ENCODE results near the gene H2AZ2. TPM values are rescaled to one million over a fixed set of nuclear protein-coding genes. Genes with fewer than 3 reads are reported as not detected.

The H2AZ2 gene
- total and polyA plus RNA-seq, 2 of the 4 experiments (the other 2 are of a cell fraction), result 156 to 162 TPM

GRCh38 chr7:44789990-44790389 lies 57.9 kb downstream of the H2AZ2 start:
- Histone ChIP-seq H3K9ac (ENCODE audit: low read depth, low read length) (no peak overlapping the region), H2BK120ac (ENCODE audit: low read depth, low read length) (no peak overlapping the region), H3K56ac (ENCODE audit: extremely low read depth, insufficient read depth, low read length) (no peak overlapping the region), H2AFZ (replicated peaks; ENCODE audit: low read length, poor library complexity) (no peak overlapping the region), H3K36me3 (ENCODE audit: control insufficient read depth, insufficient read depth, low read length) (no peaks in the 10 kb centered on the region), H2AK9ac (replicated peaks; ENCODE audit: low read depth, low read length, poor library complexity) (no peak overlapping the region), H3K27me3 (ENCODE audit: control insufficient read depth, insufficient read depth, low read length) (no peaks in the 10 kb centered on the region), H4K5ac (ENCODE audit: low read depth, low read length) (no peak overlapping the region), H3K9me3 (ENCODE audit: control insufficient read depth, insufficient read depth, low read length) (no peaks in the 10 kb centered on the region), H4K20me1 (ENCODE audit: insufficient read depth, low read length) (no peaks in the 10 kb centered on the region), H3K4ac (ENCODE audit: low read depth, low read length) (no peak overlapping the region), H4K8ac (ENCODE audit: low read depth in 2 of 2, low read length in 2 of 2) (no peak overlapping the region), H3K4me3 (ENCODE audit: insufficient read depth, low read depth, low read length) (no peak overlapping the region), H3K18ac (ENCODE audit: low read depth, low read length) (no peak overlapping the region), H3K4me1 (ENCODE audit: control insufficient read depth, insufficient read depth, low read length) (peaks cover 5% of the 10 kb centered on the region), H3K14ac (replicated peaks; ENCODE audit: low read depth, low read length) (no peak overlapping the region), H2BK15ac (ENCODE audit: low read depth, low read length) (no peak overlapping the region), H4K91ac (ENCODE audit: insufficient read depth, low read depth, low read length) (no peak overlapping the region), H2BK5ac (ENCODE audit: low read depth, low read length, poor library complexity, severe bottlenecking) (no peak overlapping the region), H3K4me2 (ENCODE audit: low read depth, low read length) (no peak overlapping the region), H3K27ac (ENCODE audit: insufficient read depth, low read length) (no peak overlapping the region), H3K79me1 (ENCODE audit: low read depth in 1 of 2, low read length in 2 of 2) (peaks cover 0 to 3% of the 10 kb centered on the region in 2 experiments; a peak in 1 of 4 replicates), H2BK20ac (ENCODE audit: low read depth, low read length) (no peak overlapping the region), H3K23ac (ENCODE audit: low read depth, low read length) (no peak overlapping the region), H2AK5ac (ENCODE audit: low read depth, low read length) (no peak overlapping the region; the same call in 1 of the 2 replicates), H3K9me1 (ENCODE audit: insufficient read depth, low read length) (peaks cover 6% of the 10 kb centered on the region; the same call in 1 of the 2 replicates)
- dilution Hi-C loops (cut with HindIII; ENCODE audit: low sequenced_read_pairs, unreplicated experiment) (no loop called here), intact Hi-C loops (cut with micrococcal nuclease) (no loop called here), in situ Hi-C loops (cut with MboI; ENCODE audit: low sequenced_read_pairs) (no loop called here)
- no peak for ATAC-seq (ENCODE audit: low read depth)
- no TSS peak for BruUV-seq (replicated peaks)
- ChIA-PET CTCF (no interaction called here), POLR2A (ENCODE audit: unreplicated experiment) (no interaction called here)
- no CpG with 5 or more reads among the region's 5 CpGs for WGBS, 2 experiments (ENCODE audit: extremely low coverage in 2 of 2, insufficient read length in 1 of 2)
- DNase-seq, result no peak
- TF ChIP-seq, protein P1, sequence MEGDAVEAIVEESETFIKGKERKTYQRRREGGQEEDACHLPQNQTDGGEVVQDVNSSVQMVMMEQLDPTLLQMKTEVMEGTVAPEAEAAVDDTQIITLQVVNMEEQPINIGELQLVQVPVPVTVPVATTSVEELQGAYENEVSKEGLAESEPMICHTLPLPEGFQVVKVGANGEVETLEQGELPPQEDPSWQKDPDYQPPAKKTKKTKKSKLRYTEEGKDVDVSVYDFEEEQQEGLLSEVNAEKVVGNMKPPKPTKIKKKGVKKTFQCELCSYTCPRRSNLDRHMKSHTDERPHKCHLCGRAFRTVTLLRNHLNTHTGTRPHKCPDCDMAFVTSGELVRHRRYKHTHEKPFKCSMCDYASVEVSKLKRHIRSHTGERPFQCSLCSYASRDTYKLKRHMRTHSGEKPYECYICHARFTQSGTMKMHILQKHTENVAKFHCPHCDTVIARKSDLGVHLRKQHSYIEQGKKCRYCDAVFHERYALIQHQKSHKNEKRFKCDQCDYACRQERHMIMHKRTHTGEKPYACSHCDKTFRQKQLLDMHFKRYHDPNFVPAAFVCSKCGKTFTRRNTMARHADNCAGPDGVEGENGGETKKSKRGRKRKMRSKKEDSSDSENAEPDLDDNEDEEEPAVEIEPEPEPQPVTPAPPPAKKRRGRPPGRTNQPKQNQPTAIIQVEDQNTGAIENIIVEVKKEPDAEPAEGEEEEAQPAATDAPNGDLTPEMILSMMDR (conservative IDR thresholded peaks at IDR 0.05; ENCODE audit: low read depth, low read length), result no peak
- TF ChIP-seq, protein P2, sequence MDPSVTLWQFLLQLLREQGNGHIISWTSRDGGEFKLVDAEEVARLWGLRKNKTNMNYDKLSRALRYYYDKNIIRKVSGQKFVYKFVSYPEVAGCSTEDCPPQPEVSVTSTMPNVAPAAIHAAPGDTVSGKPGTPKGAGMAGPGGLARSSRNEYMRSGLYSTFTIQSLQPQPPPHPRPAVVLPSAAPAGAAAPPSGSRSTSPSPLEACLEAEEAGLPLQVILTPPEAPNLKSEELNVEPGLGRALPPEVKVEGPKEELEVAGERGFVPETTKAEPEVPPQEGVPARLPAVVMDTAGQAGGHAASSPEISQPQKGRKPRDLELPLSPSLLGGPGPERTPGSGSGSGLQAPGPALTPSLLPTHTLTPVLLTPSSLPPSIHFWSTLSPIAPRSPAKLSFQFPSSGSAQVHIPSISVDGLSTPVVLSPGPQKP (IDR thresholded peaks at IDR 0.05; ENCODE audit: borderline replicate concordance, low read depth, low read length), result no peak
- TF ChIP-seq RFX5 (IDR thresholded peaks at IDR 0.05; ENCODE audit: low read depth, low read length), result no peak
